ENCODE data around the gene ZFYVE9.

DNA sequence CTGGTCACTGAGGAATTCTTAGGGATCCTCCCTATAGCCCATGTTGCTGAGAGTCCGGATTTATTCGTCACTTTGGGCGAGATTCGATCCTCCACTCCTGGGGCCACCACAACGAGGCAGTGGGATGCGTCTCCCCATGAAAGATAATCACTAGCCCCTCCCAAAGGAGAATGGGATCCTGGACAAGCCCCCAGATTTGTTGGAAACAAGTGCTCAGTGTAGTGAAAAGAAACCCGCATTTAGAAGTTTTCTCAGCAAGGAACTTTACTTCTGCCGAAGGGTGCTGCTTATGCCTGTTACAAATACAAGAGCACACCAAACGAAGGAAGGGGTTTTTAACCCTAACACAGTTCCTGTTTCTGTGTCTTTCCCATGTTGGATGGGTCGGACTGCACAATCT lies 83.3 kb downstream of the ZFYVE9 start:
- TF ChIP-seq, protein P1, sequence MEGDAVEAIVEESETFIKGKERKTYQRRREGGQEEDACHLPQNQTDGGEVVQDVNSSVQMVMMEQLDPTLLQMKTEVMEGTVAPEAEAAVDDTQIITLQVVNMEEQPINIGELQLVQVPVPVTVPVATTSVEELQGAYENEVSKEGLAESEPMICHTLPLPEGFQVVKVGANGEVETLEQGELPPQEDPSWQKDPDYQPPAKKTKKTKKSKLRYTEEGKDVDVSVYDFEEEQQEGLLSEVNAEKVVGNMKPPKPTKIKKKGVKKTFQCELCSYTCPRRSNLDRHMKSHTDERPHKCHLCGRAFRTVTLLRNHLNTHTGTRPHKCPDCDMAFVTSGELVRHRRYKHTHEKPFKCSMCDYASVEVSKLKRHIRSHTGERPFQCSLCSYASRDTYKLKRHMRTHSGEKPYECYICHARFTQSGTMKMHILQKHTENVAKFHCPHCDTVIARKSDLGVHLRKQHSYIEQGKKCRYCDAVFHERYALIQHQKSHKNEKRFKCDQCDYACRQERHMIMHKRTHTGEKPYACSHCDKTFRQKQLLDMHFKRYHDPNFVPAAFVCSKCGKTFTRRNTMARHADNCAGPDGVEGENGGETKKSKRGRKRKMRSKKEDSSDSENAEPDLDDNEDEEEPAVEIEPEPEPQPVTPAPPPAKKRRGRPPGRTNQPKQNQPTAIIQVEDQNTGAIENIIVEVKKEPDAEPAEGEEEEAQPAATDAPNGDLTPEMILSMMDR (IDR thresholded peaks at IDR 0.05) = no peak
- no peak for TF ChIP-seq POLR2AphosphoS5 (IDR thresholded peaks at IDR 0.05)

All from transverse colon (tissue), 4 donors.